Prostate gland (tissue), 2 donors: ENCODE results near the gene INPP5F. TPM values are rescaled to one million over a fixed set of nuclear protein-coding genes. Genes with fewer than 3 reads are reported as not detected.

ENCODE experiments used
- DNase-seq: peaks from one replicate; pipeline ENCODE4 v3.0.0-alpha.2; 2019; ENCODE audit warnings: low spot score
- H3K27ac ChIP-seq, 2 donors: fragments of 200-600 bp; sonication (generic); 2 replicates each; pipeline ENCODE4 v1.5.1; 2017 to 2019
- H3K27me3 ChIP-seq: fragments of 200-600 bp; sonication (generic); replicated peaks from 2 replicates; pipeline ENCODE4 v1.5.1; 2019; ENCODE audit not compliant: insufficient read depth
- H3K36me3 ChIP-seq, 2 donors: fragments of 200-600 bp; sonication (generic); 1 replicate in 1 of 2; 2 replicates in 1 of 2; pipeline versions ENCODE4 v1.5.1 to v1.8.1; 2017 to 2019
- H3K4me1 ChIP-seq: fragments of 200-600 bp; sonication (generic); replicated peaks from 2 replicates; pipeline ENCODE4 v1.5.1; 2019
- H3K4me3 ChIP-seq, 2 donors: fragments of 200-600 bp; sonication (generic); 2 replicates each; pipeline ENCODE4 v1.5.1; 2017 to 2019
- H3K9me3 ChIP-seq: fragments of 200-600 bp; sonication (generic); 2 replicates; pipeline ENCODE4 v1.5.1; 2017
- POLR2A ChIP-seq: fragments of 450-650 bp; IDR thresholded peaks from one replicate; pipeline ENCODE4 v1.6.1; 2016; ENCODE audit warnings: antibody characterized with exemption, mild to moderate bottlenecking
- POLR2AphosphoS5 ChIP-seq: sonication (generic); formaldehyde crosslinking; IDR thresholded peaks from one replicate; pipeline ENCODE4 v1.6.1; 2017; ENCODE audit warnings: antibody characterized with exemption
- WGBS: methylation state at CpG from one replicate; pipeline ENCODE4 v1.1.5; 2018; 5-methylcytosine and 5-hydroxymethylcytosine counted together
- intact Hi-C: fragments of 100-400 bp; cut with DNase I; formaldehyde crosslinking; loops from one replicate; pipeline ENCODE4 v1.14.2; 2022
- total RNA-seq, 2 donors: library from RNA; depleted of rRNA; stranded (reverse); fragments of >200 nt; gene quantifications; one replicate each; pipeline ENCODE4 v1.1.0, GENCODE V29; 2016
- TF ChIP-seq, protein P1 (sequence below), 4 experiments: fragments of 200-600 bp in 2 of 4; fragments of 450-650 bp in 2 of 4; sonication (generic) in 2 of 4; IDR thresholded peaks; 1 replicate in 3 of 4; 2 replicates in 1 of 4; pipeline ENCODE4 v1.5.1; 2016 to 2019; ENCODE audit warnings: antibody characterized with exemption in 4 of 4, mild to moderate bottlenecking in 2 of 4, moderate library complexity in 2 of 4

Gene INPP5F
- total RNA-seq, 2 donors from 2014 or later, result 8.6 to 15.9 TPM

DNA sequence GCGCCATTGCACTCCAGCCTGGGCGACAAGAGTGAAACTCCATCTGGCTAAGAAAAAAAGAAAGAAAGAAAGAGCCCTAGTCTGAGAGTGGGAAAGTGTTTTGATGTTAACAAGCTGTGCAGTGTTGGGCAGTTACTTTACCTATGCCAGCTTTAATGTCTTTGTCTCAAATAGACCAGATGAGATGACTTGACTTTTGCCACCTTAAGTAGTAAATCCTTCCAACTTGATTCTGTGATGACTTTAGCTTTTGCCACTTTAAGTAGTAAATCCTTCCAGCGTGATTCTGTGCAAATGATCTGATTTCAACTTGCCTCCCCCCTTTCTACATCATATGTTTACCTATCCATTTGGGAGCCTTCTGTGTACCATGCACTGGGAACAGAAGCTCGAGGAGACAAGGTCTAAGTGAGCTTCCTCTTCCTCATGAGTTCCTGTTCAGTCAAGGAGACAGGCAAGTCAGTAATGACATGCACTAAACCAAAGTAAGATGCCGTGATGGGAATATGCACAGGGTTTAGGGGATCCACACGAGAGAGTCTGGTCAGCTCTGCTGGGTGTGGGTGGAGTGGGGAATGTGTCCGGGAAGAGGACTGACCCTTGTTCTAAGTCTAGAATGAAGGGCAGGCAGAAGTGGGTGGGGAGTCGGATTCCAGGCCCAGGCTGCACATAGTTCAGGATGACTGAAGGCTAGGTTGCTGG, 17.2 kb downstream of the INPP5F start:
- no peak overlapping the region for H3K4me3 ChIP-seq
- no peaks in the 10 kb centered on the region for H3K27me3 ChIP-seq
- no peaks in the 10 kb centered on the region for H3K36me3 ChIP-seq
- WGBS, result 63% methylated on average over 8 of the region's 8 CpGs
- TF ChIP-seq POLR2A (no peak), POLR2AphosphoS5 (no peak)
- TF ChIP-seq, protein P1, sequence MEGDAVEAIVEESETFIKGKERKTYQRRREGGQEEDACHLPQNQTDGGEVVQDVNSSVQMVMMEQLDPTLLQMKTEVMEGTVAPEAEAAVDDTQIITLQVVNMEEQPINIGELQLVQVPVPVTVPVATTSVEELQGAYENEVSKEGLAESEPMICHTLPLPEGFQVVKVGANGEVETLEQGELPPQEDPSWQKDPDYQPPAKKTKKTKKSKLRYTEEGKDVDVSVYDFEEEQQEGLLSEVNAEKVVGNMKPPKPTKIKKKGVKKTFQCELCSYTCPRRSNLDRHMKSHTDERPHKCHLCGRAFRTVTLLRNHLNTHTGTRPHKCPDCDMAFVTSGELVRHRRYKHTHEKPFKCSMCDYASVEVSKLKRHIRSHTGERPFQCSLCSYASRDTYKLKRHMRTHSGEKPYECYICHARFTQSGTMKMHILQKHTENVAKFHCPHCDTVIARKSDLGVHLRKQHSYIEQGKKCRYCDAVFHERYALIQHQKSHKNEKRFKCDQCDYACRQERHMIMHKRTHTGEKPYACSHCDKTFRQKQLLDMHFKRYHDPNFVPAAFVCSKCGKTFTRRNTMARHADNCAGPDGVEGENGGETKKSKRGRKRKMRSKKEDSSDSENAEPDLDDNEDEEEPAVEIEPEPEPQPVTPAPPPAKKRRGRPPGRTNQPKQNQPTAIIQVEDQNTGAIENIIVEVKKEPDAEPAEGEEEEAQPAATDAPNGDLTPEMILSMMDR (IDR thresholded peaks at IDR 0.05), result no peak
- no peak for DNase-seq
- intact Hi-C loops, result no loop called here
- no peaks in the 10 kb centered on the region for H3K9me3 ChIP-seq
- H3K27ac ChIP-seq, result no peak overlapping the region
- H3K4me1 ChIP-seq, result no peaks in the 10 kb centered on the region

DNA sequence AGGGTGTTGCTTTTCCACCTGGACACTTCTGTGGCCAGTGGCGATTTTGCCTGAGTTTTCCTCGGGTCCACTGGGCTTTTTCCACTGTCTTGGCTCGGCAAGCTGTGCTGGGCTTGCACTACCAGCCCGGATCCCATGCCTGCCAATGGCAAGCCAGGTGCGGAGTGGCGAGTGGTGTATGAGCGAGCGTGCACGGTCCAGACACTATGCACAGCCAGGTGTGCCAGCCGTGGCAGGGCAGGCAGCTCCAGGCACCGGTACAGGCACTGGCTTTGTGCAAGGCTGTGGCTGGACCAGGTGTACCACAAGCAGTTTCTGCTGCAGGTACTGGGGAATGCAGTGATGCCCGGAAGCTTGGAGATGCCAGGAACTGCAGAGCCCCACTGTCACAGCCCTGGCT, 22.1 kb downstream of the INPP5F start:
- WGBS, result 94% methylated on average over 11 of the region's 12 CpGs
- no peaks in the 10 kb centered on the region for H3K9me3 ChIP-seq
- H3K27ac ChIP-seq, result no peak overlapping the region
- H3K4me1 ChIP-seq, result no peaks in the 10 kb centered on the region
- TF ChIP-seq, protein P1 (IDR thresholded peaks at IDR 0.05), result no peak
- TF ChIP-seq POLR2AphosphoS5 (no peak), POLR2A (no peak)
- H3K27me3 ChIP-seq, result no peaks in the 10 kb centered on the region
- intact Hi-C loops, result no loop called here
- H3K36me3 ChIP-seq, result no peaks in the 10 kb centered on the region
- H3K4me3 ChIP-seq, result no peak overlapping the region
- no peak for DNase-seq

DNA sequence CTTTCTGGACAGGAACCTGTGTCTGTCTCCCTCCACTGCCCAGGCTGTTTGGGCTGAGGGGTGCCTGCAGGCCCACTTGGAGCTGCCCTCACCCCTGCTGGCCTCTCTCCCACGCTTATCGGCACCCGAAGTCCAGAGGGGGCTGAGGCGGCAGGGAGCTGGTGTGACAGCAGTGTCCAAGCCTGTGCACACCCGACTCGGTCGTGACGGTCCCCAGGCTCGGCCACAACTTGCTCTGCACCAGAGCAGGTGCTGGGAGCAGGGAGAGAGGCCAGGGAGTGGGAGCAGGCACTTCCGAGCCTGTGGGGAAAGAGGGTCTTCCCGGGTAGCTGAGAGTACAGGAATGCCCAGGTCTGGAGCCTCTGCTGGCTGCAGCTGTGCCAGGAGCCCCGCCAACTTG, 23.0 kb downstream of the INPP5F start:
- WGBS, result 87% methylated on average over 12 of the region's 12 CpGs
- H3K9me3 ChIP-seq, result no peaks in the 10 kb centered on the region
- H3K27ac ChIP-seq, result no peak overlapping the region
- no peak for DNase-seq
- TF ChIP-seq POLR2A (no peak), POLR2AphosphoS5 (no peak)
- TF ChIP-seq, protein P1 (IDR thresholded peaks at IDR 0.05), result no peak
- intact Hi-C loops, result no loop called here
- no peaks in the 10 kb centered on the region for H3K27me3 ChIP-seq
- no peaks in the 10 kb centered on the region for H3K36me3 ChIP-seq
- H3K4me3 ChIP-seq, result no peak overlapping the region
- no peaks in the 10 kb centered on the region for H3K4me1 ChIP-seq

DNA sequence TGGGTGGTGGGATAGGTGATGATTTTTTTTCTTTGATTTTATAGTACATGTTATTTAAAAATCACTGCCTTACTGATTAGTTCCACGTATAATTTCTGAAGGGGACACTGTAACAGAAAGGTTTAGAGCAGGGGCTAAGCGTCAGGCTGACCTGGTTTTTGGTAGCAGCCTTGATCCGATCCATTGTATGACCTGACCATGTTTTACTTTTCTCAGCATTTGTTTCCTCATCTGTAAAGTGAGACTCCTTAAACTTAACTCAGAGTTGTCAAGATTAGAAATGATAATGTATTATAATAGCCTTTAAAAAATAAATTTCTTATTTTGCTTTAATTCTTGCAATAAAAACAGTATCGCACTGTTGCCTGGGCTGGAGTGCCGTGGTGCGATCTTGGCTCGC, 23.6 kb downstream of the INPP5F start:
- no peak overlapping the region for H3K27ac ChIP-seq
- TF ChIP-seq, protein P1 (IDR thresholded peaks at IDR 0.05), result no peak
- TF ChIP-seq POLR2AphosphoS5 (no peak), POLR2A (no peak)
- no peaks in the 10 kb centered on the region for H3K4me1 ChIP-seq
- intact Hi-C loops, result no loop called here
- DNase-seq, result no peak
- 95% methylated on average over 7 of the region's 7 CpGs for WGBS
- H3K27me3 ChIP-seq, result no peaks in the 10 kb centered on the region
- no peaks in the 10 kb centered on the region for H3K9me3 ChIP-seq
- no peaks in the 10 kb centered on the region for H3K36me3 ChIP-seq
- no peak overlapping the region for H3K4me3 ChIP-seq
